Measurements from ENCODE around the gene SLC38A2.

SLC38A2 gene

DNA sequence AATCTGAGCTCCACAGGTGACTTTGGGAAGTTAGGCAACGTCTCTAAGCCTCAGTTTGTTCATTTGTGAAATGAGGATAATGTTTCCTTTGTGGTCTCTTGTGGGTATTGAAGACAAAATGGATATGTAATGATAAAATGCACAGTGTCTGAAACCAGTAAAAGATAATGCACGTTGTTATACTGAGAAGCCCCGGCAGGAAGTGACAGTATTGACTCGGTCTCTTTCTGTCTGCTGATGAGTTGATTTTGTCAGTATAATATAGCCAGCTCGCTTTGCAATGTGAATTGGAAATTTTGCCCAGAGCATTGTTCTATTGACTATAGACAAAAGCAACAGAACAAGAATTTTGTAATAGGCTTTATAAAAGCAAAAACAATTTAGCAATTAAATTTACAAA lies 54.5 kb downstream of the SLC38A2 start:
- DNase-seq (ENCODE audit: low read depth in 2 of 2), result no peak
